NCI-H146 treated with DMSO at 0.1 percent for 48 hours (cell line): ENCODE measurements around the gene TOB1.

ENCODE experiments used
- DNase-seq: peaks from one replicate; lab custom pipeline; 2025; ENCODE audit not compliant: unreplicated experiment; lab: John Stamatoyannopoulos, UW

Gene TOB1

GRCh38 chr17:50848711-50849110 lies 17.4 kb downstream of the TOB1 start:
- DNase-seq: no peak

- no peak for DNase-seq
These were observed 18.1 kb downstream of the TOB1 start for GRCh38 chr17:50848039-50848438.

GRCh38 chr17:50847566-50847965 lies 18.6 kb downstream of the TOB1 start:
- no peak for DNase-seq

- DNase-seq: no peak
These were observed 20.7 kb downstream of the TOB1 start for GRCh38 chr17:50845240-50846147.

GRCh38 chr17:50844117-50844700 lies 21.9 kb downstream of the TOB1 start:
- no peak for DNase-seq

GRCh38 chr17:50843150-50843905 lies 22.8 kb downstream of the TOB1 start:
- no peak for DNase-seq

- no peak for DNase-seq
These were observed 23.5 kb downstream of the TOB1 start for GRCh38 chr17:50842506-50843149.

GRCh38 chr17:50841949-50842354 lies 24.2 kb downstream of the TOB1 start:
- DNase-seq: peak; percentile 62

GRCh38 chr17:50841277-50841948 lies 24.7 kb downstream of the TOB1 start:
- no peak for DNase-seq

- no peak for DNase-seq
These were observed 25.8 kb downstream of the TOB1 start for GRCh38 chr17:50840311-50840851.

GRCh38 chr17:50839591-50840310 lies 26.4 kb downstream of the TOB1 start:
- no peak for DNase-seq

GRCh38 chr17:50837980-50838954 lies 27.9 kb downstream of the TOB1 start:
- DNase-seq: no peak

- DNase-seq: no peak
These were observed 28.7 kb downstream of the TOB1 start for GRCh38 chr17:50837286-50837979.

GRCh38 chr17:50836826-50837225 lies 29.3 kb downstream of the TOB1 start:
- no peak for DNase-seq

- no peak for DNase-seq
These were observed 30.6 kb downstream of the TOB1 start, which contains the start of gene WFIKKN2 for GRCh38 chr17:50835301-50836234. Gene WFIKKN2 (plus strand): TSS chr17:50835586. CDS start chr17:50835938, 352 bp downstream.

GRCh38 chr17:50834429-50835300 lies 31.5 kb downstream of the TOB1 start:
- DNase-seq: no peak
